GM18498 (cell line): ENCODE data around the gene CD48.

Experiments
- ATAC-seq: cut with Tn5 transposase; IDR thresholded peaks from one replicate; pipeline ENCODE4 v1.9.1; 2021; ENCODE audit warnings: mild to moderate bottlenecking, moderate library complexity; ENCODE audit not compliant: unreplicated experiment

The CD48 gene

GRCh38 chr1:160711602-160712311, at the start of gene CD48:
Gene CD48, minus strand, starts transcription at chr1:160711822. Its CDS starts 59 bp downstream, at chr1:160711763.
- peak; percentile 27 for ATAC-seq

GRCh38 chr1:160761046-160761445, 49.4 kb upstream of the CD48 start:
- ATAC-seq: no peak

- ATAC-seq: no peak
Measured at GRCh38 chr1:160759740-160760139, 48.1 kb upstream of the CD48 start.

GRCh38 chr1:160758521-160758920, 46.9 kb upstream of the CD48 start:
- ATAC-seq: no peak

GRCh38 chr1:160756849-160757201, 45.2 kb upstream of the CD48 start:
- peak; percentile 32 for ATAC-seq

GRCh38 chr1:160755911-160756848, 44.6 kb upstream of the CD48 start:
- peak; percentile 75 for ATAC-seq

GRCh38 chr1:160755461-160755860, 43.8 kb upstream of the CD48 start:
- ATAC-seq: no peak

- ATAC-seq: no peak
Measured at GRCh38 chr1:160753594-160753993, 42.0 kb upstream of the CD48 start.

GRCh38 chr1:160752924-160753323, 41.3 kb upstream of the CD48 start:
- no peak for ATAC-seq

- ATAC-seq: no peak
Measured at GRCh38 chr1:160752406-160752805, 40.8 kb upstream of the CD48 start.

- ATAC-seq: no peak
Measured at GRCh38 chr1:160750608-160751007, 39.0 kb upstream of the CD48 start.

GRCh38 chr1:160748878-160749269, 37.3 kb upstream of the CD48 start:
- no peak for ATAC-seq

- ATAC-seq: no peak
Measured at GRCh38 chr1:160748181-160748877, 36.7 kb upstream of the CD48 start.

GRCh38 chr1:160747717-160748116, 36.1 kb upstream of the CD48 start:
- ATAC-seq: no peak

- no peak for ATAC-seq
Measured at GRCh38 chr1:160746836-160747500, 35.3 kb upstream of the CD48 start.

GRCh38 chr1:160745551-160745950, 33.9 kb upstream of the CD48 start:
- no peak for ATAC-seq

GRCh38 chr1:160744852-160745520, 33.4 kb upstream of the CD48 start:
- ATAC-seq: no peak

- peak; percentile 42 for ATAC-seq
Measured at GRCh38 chr1:160744199-160744851, 32.7 kb upstream of the CD48 start.

GRCh38 chr1:160743266-160743665, 31.6 kb upstream of the CD48 start:
- no peak for ATAC-seq
